H1 (cell line): ENCODE data around the gene GOLGB1. TPM values are rescaled to one million over a fixed set of nuclear protein-coding genes. Genes with fewer than 3 reads are reported as not detected.

Source experiments
- CTCF ChIA-PET: fragments of 300-600 bp; sonication (Branson Sonifier 250); formaldehyde crosslinking; loops from one replicate; lab custom pipeline; 2021; ENCODE audit not compliant: partially characterized antibody; lab: Charles Lee
- POLR2A ChIA-PET: fragments of 300-600 bp; sonication (Branson Sonifier 250); formaldehyde crosslinking; loops from one replicate; lab custom pipeline; 2021; ENCODE audit warnings: inconsistent platforms; ENCODE audit not compliant: partially characterized antibody; lab: Charles Lee
- DNase-seq, 2 experiments: peaks; one replicate each; pipeline versions ENCODE4 v3.0.0 to v3.0.0-alpha.2; 2010 to 2022; ENCODE audit warnings: low spot score in 2 of 2, low read depth in 1 of 2, mixed read lengths in 1 of 2
- FAIRE-seq: peaks from 2 replicates; lab custom pipeline; 2011; peaks lifted over from hg19 to GRCh38; lab: Jason Lieb, UNC
- H2AFZ ChIP-seq: 2 replicates; pipeline ENCODE4 v1.8.1; 2012; ENCODE audit warnings: low read length, inconsistent platforms
- H2AK5ac ChIP-seq: 2 replicates; pipeline ENCODE4 v1.6.1; 2013; ENCODE audit warnings: low read depth, low read length
- H2BK120ac ChIP-seq: replicated peaks from 2 replicates; pipeline ENCODE3; 2013; ENCODE audit warnings: low read depth, low read length, inconsistent platforms
- H2BK12ac ChIP-seq: 2 replicates; pipeline ENCODE4 v1.6.1; 2013; ENCODE audit warnings: low read depth, low read length
- H2BK15ac ChIP-seq: 2 replicates; pipeline ENCODE4 v1.6.1; 2013; ENCODE audit warnings: low read length
- H2BK20ac ChIP-seq: 2 replicates; pipeline ENCODE4 v1.6.1; 2013; ENCODE audit warnings: low read length
- H2BK5ac ChIP-seq: 2 replicates; pipeline ENCODE4 v1.6.1; 2013; ENCODE audit warnings: low read depth, low read length
- H3K14ac ChIP-seq: 2 replicates; pipeline ENCODE4 v1.6.1; 2013; ENCODE audit warnings: inconsistent platforms; ENCODE audit not compliant: insufficient read length
- H3K18ac ChIP-seq: 2 replicates; pipeline ENCODE4 v1.6.1; 2013; ENCODE audit warnings: low read length; ENCODE audit errors: extremely low read depth
- H3K23ac ChIP-seq: 2 replicates; pipeline ENCODE4 v1.6.1; 2013; ENCODE audit warnings: inconsistent platforms; ENCODE audit not compliant: insufficient read length
- H3K23me2 ChIP-seq: 2 replicates; pipeline ENCODE4 v1.6.1; 2013; ENCODE audit warnings: low read depth, low read length
- H3K27ac ChIP-seq: 2 replicates; pipeline ENCODE4 v1.6.1; 2011; ENCODE audit warnings: low read depth, low read length, inconsistent platforms
- H3K27me3 ChIP-seq, 4 experiments: replicated peaks in 1 of 4; 1 replicate in 1 of 4; 2 replicates in 3 of 4; pipeline versions ENCODE4 v1.6.1 to v1.8.1; 2011 to 2013; ENCODE audit warnings: low read length in 3 of 4, mild to moderate bottlenecking in 3 of 4, inconsistent platforms in 2 of 4, mixed read lengths in 2 of 4, moderate library complexity in 1 of 4; ENCODE audit not compliant: control insufficient read depth in 3 of 4, insufficient read depth in 3 of 4; ENCODE audit errors: extremely low read depth in 1 of 4
- H3K36me3 ChIP-seq, 4 experiments: 2 replicates each; pipeline versions ENCODE4 v1.6.1 to v1.8.1; 2011 to 2013; ENCODE audit warnings: mild to moderate bottlenecking in 4 of 4, low read length in 3 of 4, moderate library complexity in 2 of 4, control low read depth in 1 of 4, inconsistent platforms in 1 of 4; ENCODE audit not compliant: insufficient read depth in 4 of 4, control insufficient read depth in 2 of 4
- H3K4ac ChIP-seq: replicated peaks from 2 replicates; pipeline ENCODE3; 2013; ENCODE audit warnings: low read length, low read depth, mixed read lengths, inconsistent platforms; ENCODE audit not compliant: insufficient read length
- H3K4me1 ChIP-seq, 4 experiments: replicated peaks in 1 of 4; 1 replicate in 1 of 4; 2 replicates in 3 of 4; pipeline versions ENCODE4 v1.6.1 to v1.8.1; 2011 to 2013; ENCODE audit warnings: low read length in 3 of 4, inconsistent platforms in 2 of 4, mixed read lengths in 1 of 4; ENCODE audit not compliant: insufficient read depth in 4 of 4, control insufficient read depth in 3 of 4
- H3K4me2 ChIP-seq, 2 experiments: 2 replicates each; pipeline versions ENCODE4 v1.6.1 to v1.8.1; 2011 to 2013; ENCODE audit warnings: low read depth in 2 of 2, low read length in 2 of 2, control low read depth in 1 of 2, inconsistent platforms in 1 of 2, mild to moderate bottlenecking in 1 of 2; ENCODE audit not compliant: insufficient read depth in 1 of 2
- H3K4me3 ChIP-seq, 4 experiments: fragments of 200-600, 300-600 bp in 1 of 4; sonication (generic), shearing (Covaris generic), sonication (Bioruptor Twin) in 1 of 4; 2 replicates each; pipeline versions ENCODE4 v1.5.1 to v1.8.1; 2011 to 2016; ENCODE audit warnings: low read length in 4 of 4, low read depth in 3 of 4, control low read depth in 2 of 4, inconsistent platforms in 2 of 4, mild to moderate bottlenecking in 2 of 4, mixed read lengths in 1 of 4, moderate library complexity in 1 of 4; ENCODE audit not compliant: insufficient read depth in 2 of 4; ENCODE audit errors: extremely low read depth in 1 of 4
- H3K56ac ChIP-seq: replicated peaks from 2 replicates; pipeline ENCODE3; 2013; ENCODE audit warnings: low read depth, mild to moderate bottlenecking, mixed read lengths, low read length, inconsistent platforms; ENCODE audit not compliant: insufficient read length
- H3K79me1 ChIP-seq: 2 replicates; pipeline ENCODE4 v1.6.1; 2013; ENCODE audit warnings: low read depth, low read length, control low read depth
- H3K79me2 ChIP-seq, 2 experiments: 2 replicates each; pipeline versions ENCODE4 v1.6.1 to v1.8.1; 2012 to 2013; ENCODE audit warnings: low read length in 2 of 2, mild to moderate bottlenecking in 2 of 2, inconsistent platforms in 1 of 2; ENCODE audit not compliant: insufficient read depth in 2 of 2, control insufficient read depth in 1 of 2
- H3K9ac ChIP-seq, 4 experiments: replicated peaks in 1 of 4; 1 replicate in 1 of 4; 2 replicates in 3 of 4; pipeline versions ENCODE4 v1.6.1 to v1.8.1; 2011 to 2013; ENCODE audit warnings: low read depth in 3 of 4, low read length in 3 of 4, control low read depth in 2 of 4, mild to moderate bottlenecking in 2 of 4, moderate library complexity in 2 of 4, inconsistent platforms in 1 of 4; ENCODE audit errors: extremely low read depth in 1 of 4
- H3K9me3 ChIP-seq, 2 experiments: 2 replicates each; pipeline versions ENCODE4 v1.6.1 to v1.8.1; 2012 to 2013; ENCODE audit warnings: mild to moderate bottlenecking in 2 of 2, moderate library complexity in 2 of 2, control low read depth in 1 of 2, inconsistent platforms in 1 of 2, low read depth in 1 of 2, low read length in 1 of 2, mixed read lengths in 1 of 2; ENCODE audit not compliant: insufficient read depth in 2 of 2
- H4K20me1 ChIP-seq, 2 experiments: replicated peaks in 1 of 2; 2 replicates each; pipeline versions ENCODE3 to v1.8.1; 2011 to 2013; ENCODE audit warnings: inconsistent platforms in 2 of 2, low read length in 2 of 2, mild to moderate bottlenecking in 1 of 2; ENCODE audit not compliant: insufficient read depth in 2 of 2, control insufficient read depth in 1 of 2
- H4K5ac ChIP-seq: 2 replicates; pipeline ENCODE4 v1.6.1; 2013; ENCODE audit warnings: low read length, low read depth, mixed read lengths, inconsistent platforms; ENCODE audit not compliant: insufficient read length
- H4K8ac ChIP-seq: 2 replicates; pipeline ENCODE4 v1.8.0; 2013; ENCODE audit warnings: mild to moderate bottlenecking, moderate library complexity, low read length, inconsistent platforms; ENCODE audit not compliant: insufficient read depth; ENCODE audit errors: extremely low read depth
- H4K91ac ChIP-seq: replicated peaks from 2 replicates; pipeline ENCODE3; 2013; ENCODE audit warnings: low read length, mixed read lengths, inconsistent platforms; ENCODE audit not compliant: insufficient read length
- ATF2 ChIP-seq: IDR thresholded peaks from 2 replicates; pipeline ENCODE4 v1.6.1; 2012; ENCODE audit warnings: low read length, inconsistent platforms
- BCL11A ChIP-seq, 2 experiments: IDR thresholded peaks; one replicate each; pipeline ENCODE4 v1.6.1; 2011; ENCODE audit warnings: low read depth in 2 of 2, low read length in 2 of 2, mild to moderate bottlenecking in 2 of 2
- CTBP2 ChIP-seq: IDR thresholded peaks from 2 replicates; pipeline ENCODE4 v1.7.0; 2011; ENCODE audit warnings: borderline replicate concordance, mild to moderate bottlenecking, moderate library complexity, mixed read lengths, low read length; ENCODE audit not compliant: insufficient read depth, insufficient read length
- EP300 ChIP-seq, 2 experiments: IDR thresholded peaks; 1 replicate in 1 of 2; 2 replicates in 1 of 2; pipeline ENCODE4 v1.6.1; 2011 to 2012; ENCODE audit warnings: low read depth in 2 of 2, low read length in 2 of 2, mild to moderate bottlenecking in 2 of 2, borderline replicate concordance in 1 of 2, inconsistent platforms in 1 of 2, moderate library complexity in 1 of 2
- KDM4A ChIP-seq: IDR thresholded peaks from one replicate; pipeline ENCODE4 v1.7.1; 2012; ENCODE audit warnings: low read depth, mild to moderate bottlenecking, moderate library complexity, low read length, inconsistent platforms; ENCODE audit not compliant: severe bottlenecking
- POLR2A ChIP-seq, 2 experiments: IDR thresholded peaks; 1 replicate in 1 of 2; 2 replicates in 1 of 2; pipeline ENCODE4 v1.6.1; 2011; ENCODE audit warnings: low read depth in 2 of 2, low read length in 2 of 2, mild to moderate bottlenecking in 2 of 2; ENCODE audit errors: control extremely low read depth in 1 of 2
- POLR2AphosphoS5 ChIP-seq: IDR thresholded peaks from 2 replicates; pipeline ENCODE4 v1.6.1; 2011; ENCODE audit warnings: low read depth, low read length
- TAF7 ChIP-seq: optimal IDR thresholded peaks from 2 replicates; pipeline ENCODE3; 2011; ENCODE audit warnings: low read depth, mild to moderate bottlenecking, inconsistent platforms, low read length, moderate library complexity, borderline replicate concordance
- USF2 ChIP-seq: IDR thresholded peaks from 2 replicates; pipeline ENCODE4 v1.6.1; 2011; ENCODE audit warnings: low read length, improper control_type of control experiment
- YY1 ChIP-seq: IDR thresholded peaks from 2 replicates; pipeline ENCODE4 v1.6.1; 2011; ENCODE audit warnings: low read depth, mild to moderate bottlenecking, low read length
- WGBS, 2 experiments: shearing (Covaris generic) in 1 of 2; methylation state at CpG; one replicate each; pipeline versions ENCODE4 v1.1.6 to v1.1.7; 2013 to 2015; ENCODE audit warnings: low lambda C conversion rate in 2 of 2, mixed read lengths in 2 of 2, inconsistent platforms in 1 of 2, low coverage in 1 of 2, missing lambda C conversion rate in 1 of 2; ENCODE audit not compliant: insufficient replicate concordance in 2 of 2, insufficient coverage in 1 of 2, insufficient read length in 1 of 2; ENCODE audit errors: extremely low coverage in 1 of 2, missing lambda C conversion rate in 1 of 2; 5-methylcytosine and 5-hydroxymethylcytosine counted together
- polyA plus RNA-seq, 7 experiments: library from polyadenylated mRNA; depleted of rRNA in 3 of 7; stranded (reverse) in 5 of 7; unstranded in 2 of 7; fragments of >200 nt in 5 of 7; fragments of 200-250 nt in 2 of 7; gene quantifications; 1 replicate in 5 of 7; 2 replicates in 1 of 7; 4 replicates in 1 of 7; pipeline versions ENCODE4 v1.2.1 to v1.2.3, GENCODE V29; 2011 to 2013; ENCODE audit warnings: missing spikeins in 2 of 7, mixed read lengths in 2 of 7
- total RNA-seq: library from RNA; stranded (reverse); fragmentation: NEBNext Ultra II Directional; extraction: Animal tissue kit (Norgen Biotek cat#: 25700); gene quantifications from 2 replicates; pipeline ENCODE4 v1.2.1, GENCODE V29; 2021

Gene GOLGB1
- total and polyA plus RNA-seq, 2 of the 8 experiments (the other 6 are each of a cell fraction or from before 2014, with no cell fraction given) = 5.9 to 28.5 TPM

- CTCF ChIA-PET = no interaction called here
- H3K4me1 ChIP-seq = peaks cover 0 to 4% (median 0%) of the 10 kb centered on the region in 4 experiments; a peak in 2 of 7 replicates
- H4K20me1 ChIP-seq = no peaks in the 10 kb centered on the region
These were observed 104.5 kb downstream of the GOLGB1 start for GRCh38 chr3:121645054-121645453.

More at GRCh38 chr3:121645054-121645453, 104.5 kb downstream of the GOLGB1 start:
- Histone ChIP-seq H3K79me2 (no peaks in the 10 kb centered on the region), H3K9ac (no peak overlapping the region), H3K56ac (no peak overlapping the region), H2BK120ac (no peak overlapping the region), H3K4ac (no peak overlapping the region), H3K27ac (no peak overlapping the region), H4K8ac (no peak overlapping the region), H4K5ac (no peak overlapping the region), H3K23ac (no peak overlapping the region), H2BK20ac (no peak overlapping the region), H2BK15ac (no peak overlapping the region), H2BK12ac (no peak overlapping the region), H3K4me3 (no peak overlapping the region), H2AFZ (no peak overlapping the region), H3K18ac (no peak overlapping the region), H2BK5ac (no peak overlapping the region), H3K23me2 (no peaks in the 10 kb centered on the region), H3K4me2 (no peak overlapping the region), H3K9me3 (no peaks in the 10 kb centered on the region), H3K79me1 (no peaks in the 10 kb centered on the region), H4K91ac (no peak overlapping the region), H3K14ac (no peak overlapping the region), H3K36me3 (no peaks in the 10 kb centered on the region), H2AK5ac (no peak overlapping the region), H3K27me3 (no peaks in the 10 kb centered on the region)
- DNase-seq = no peak
- FAIRE-seq = no peak
- TF ChIP-seq POLR2A (IDR thresholded peaks at IDR 0.05; ENCODE audit: control extremely low read depth in 1 of 2, low read depth in 2 of 2, low read length in 2 of 2) (no peak), YY1 (no peak), TAF7 (no peak), KDM4A (no peak), USF2 (no peak), POLR2AphosphoS5 (no peak), CTBP2 (no peak), EP300 (IDR thresholded peaks at IDR 0.05; ENCODE audit: borderline replicate concordance in 1 of 2, low read depth in 2 of 2, low read length in 2 of 2) (no peak), ATF2 (no peak), BCL11A (IDR thresholded peaks at IDR 0.05; ENCODE audit: low read depth in 2 of 2, low read length in 2 of 2) (no peak)
- POLR2A ChIA-PET = no interaction called here
- WGBS, 2 experiments = 94% methylated on average over 5 of the region's 5 CpGs; no CpG with 5 or more reads in 1 of the 2 experiments
